ENCODE measurements around the gene MYO5A. TPM values are rescaled to one million over a fixed set of nuclear protein-coding genes. Genes with fewer than 3 reads are reported as not detected.

Gene MYO5A
- total RNA-seq, 4 donors from 2014 or later, result 10.9 to 151 (median 17.0) TPM

DNA sequence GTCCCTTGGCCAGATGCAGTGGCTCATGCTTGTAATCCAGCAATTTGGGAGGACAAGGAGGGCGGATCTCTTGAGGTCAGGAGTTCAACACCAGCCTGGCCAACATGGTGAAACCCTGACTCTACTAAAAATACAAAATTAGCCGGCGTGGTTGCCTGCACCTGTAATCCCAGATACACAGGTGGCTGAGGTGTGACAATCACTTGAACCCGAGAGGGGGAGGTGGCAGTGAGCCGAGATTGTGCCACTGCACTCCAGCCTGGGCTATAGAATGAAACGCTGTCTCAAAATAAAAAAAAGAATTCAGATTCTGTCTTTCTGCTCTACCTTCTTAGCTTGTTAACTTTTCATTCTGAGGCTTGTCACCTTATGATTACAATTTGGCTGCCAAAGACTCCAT lies 22.1 kb downstream of the MYO5A start:
- H3K4me3 ChIP-seq, result no peak overlapping the region
- H3K4me1 ChIP-seq, result peaks cover 0 to 9% (median 0%) of the 10 kb centered on the region in 4 donors
- no peaks in the 10 kb centered on the region for H3K9me3 ChIP-seq
- no peak for DNase-seq
- H3K36me3 ChIP-seq, result no peaks in the 10 kb centered on the region
- H3K27me3 ChIP-seq, result no peaks in the 10 kb centered on the region
- WGBS, 2 donors (ENCODE audit: low coverage in 1 of 2), result 75 to 79% methylated on average over 2 to 6 of the region's 6 CpGs
- no peak for TF ChIP-seq POLR2AphosphoS5 (IDR thresholded peaks at IDR 0.05)
- no peak for TF ChIP-seq POLR2A (IDR thresholded peaks at IDR 0.05)
- no peak for TF ChIP-seq EP300 (IDR thresholded peaks at IDR 0.05; ENCODE audit: low read depth)
- no peak for TF ChIP-seq CTCF (IDR thresholded peaks at IDR 0.05)
- in situ Hi-C loops (cut with MboI; ENCODE audit: low pct_ligation_motif_present in 1 of 4, low pct_unique_long_range_greater_than_20kb in 1 of 4, low sequenced_read_pairs in 3 of 4) (no loop called here), intact Hi-C loops (cut with DNase I; ENCODE audit: low total_unique reads) (no loop called here)
- H3K27ac ChIP-seq, result no peak overlapping the region

DNA sequence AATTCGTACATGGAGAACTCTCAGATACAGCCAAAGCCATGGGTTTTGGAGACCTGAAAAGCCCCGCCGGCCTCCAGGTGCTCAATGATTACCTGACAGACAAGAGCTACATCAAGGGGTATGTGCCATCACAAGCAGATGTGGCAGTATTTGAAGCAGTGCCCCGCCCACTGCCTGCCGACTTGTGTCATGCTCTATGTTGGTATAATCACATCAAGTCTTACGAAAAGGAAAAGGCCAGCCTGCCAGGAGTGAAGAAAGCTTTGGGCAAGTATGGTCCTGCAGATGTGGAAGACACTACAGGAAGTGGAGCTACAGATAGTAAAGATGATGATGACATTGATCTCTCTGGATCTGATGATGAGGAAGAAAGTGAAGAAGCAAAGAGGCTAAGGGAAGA lies 23.5 kb downstream of the MYO5A start:
- Histone ChIP-seq H3K27me3 (no peaks in the 10 kb centered on the region), H3K27ac (no peak overlapping the region), H3K36me3 (no peaks in the 10 kb centered on the region), H3K9me3 (no peaks in the 10 kb centered on the region), H3K4me1 (peaks cover 0 to 9% (median 0%) of the 10 kb centered on the region in 4 donors), H3K4me3 (no peak overlapping the region)
- intact Hi-C loops (cut with DNase I; ENCODE audit: low total_unique reads) (no loop called here), in situ Hi-C loops (cut with MboI; ENCODE audit: low pct_ligation_motif_present in 1 of 4, low pct_unique_long_range_greater_than_20kb in 1 of 4, low sequenced_read_pairs in 3 of 4) (no loop called here)
- WGBS, 2 donors (ENCODE audit: low coverage in 1 of 2), result 89% methylated on average over 6 of the region's 6 CpGs; no CpG with 5 or more reads in 1 of the 2 donors
- no peak for TF ChIP-seq POLR2AphosphoS5 (IDR thresholded peaks at IDR 0.05)
- no peak for TF ChIP-seq CTCF (IDR thresholded peaks at IDR 0.05)
- no peak for TF ChIP-seq EP300 (IDR thresholded peaks at IDR 0.05; ENCODE audit: low read depth)
- TF ChIP-seq POLR2A (IDR thresholded peaks at IDR 0.05), result no peak
- no peak for DNase-seq

- no peak overlapping the region for H3K27ac ChIP-seq
- H3K27me3 ChIP-seq, result no peaks in the 10 kb centered on the region
- intact Hi-C loops (cut with DNase I; ENCODE audit: low total_unique reads) (no loop called here), in situ Hi-C loops (cut with MboI; ENCODE audit: low pct_ligation_motif_present in 1 of 4, low pct_unique_long_range_greater_than_20kb in 1 of 4, low sequenced_read_pairs in 3 of 4) (no loop called here)
- TF ChIP-seq POLR2A (IDR thresholded peaks at IDR 0.05), result no peak
- TF ChIP-seq EP300 (IDR thresholded peaks at IDR 0.05; ENCODE audit: low read depth), result no peak
- no peak for TF ChIP-seq POLR2AphosphoS5 (IDR thresholded peaks at IDR 0.05)
- TF ChIP-seq CTCF (IDR thresholded peaks at IDR 0.05), result no peak
- no peaks in the 10 kb centered on the region for H3K36me3 ChIP-seq
- H3K4me3 ChIP-seq, result no peak overlapping the region
- DNase-seq, result no peak
- 74 to 86% methylated on average over 5 of the region's 5 CpGs for WGBS, 2 donors (ENCODE audit: low coverage in 1 of 2)
- H3K4me1 ChIP-seq, result peaks cover 0 to 9% (median 0%) of the 10 kb centered on the region in 4 donors
- no peaks in the 10 kb centered on the region for H3K9me3 ChIP-seq
These were observed 24.7 kb downstream of the MYO5A start for GRCh38 chr15:52503788-52504496.

DNA sequence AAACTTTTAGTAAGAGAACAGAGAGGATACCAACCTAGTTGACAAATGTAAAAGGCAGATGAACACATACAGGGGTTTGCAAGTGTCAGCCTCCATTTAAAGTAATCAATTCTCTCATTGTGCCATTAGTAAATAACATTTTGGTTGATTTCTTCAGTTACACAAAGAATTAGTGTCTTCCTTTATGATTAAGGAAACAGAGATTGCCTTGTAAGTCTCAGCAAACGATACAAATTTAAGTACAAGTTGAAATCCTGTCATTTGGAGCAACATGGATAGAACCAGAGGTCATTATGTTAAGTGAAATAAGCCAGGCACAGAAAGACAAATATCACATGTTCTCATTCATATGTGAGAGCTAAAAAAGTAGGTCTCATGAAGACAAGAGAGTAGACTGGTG lies 26.1 kb downstream of the MYO5A start:
- no peak for DNase-seq
- no peak overlapping the region for H3K27ac ChIP-seq
- in situ Hi-C loops (cut with MboI; ENCODE audit: low pct_ligation_motif_present in 1 of 4, low pct_unique_long_range_greater_than_20kb in 1 of 4, low sequenced_read_pairs in 3 of 4) (no loop called here), intact Hi-C loops (cut with DNase I; ENCODE audit: low total_unique reads) (no loop called here)
- no peaks in the 10 kb centered on the region for H3K9me3 ChIP-seq
- H3K36me3 ChIP-seq, result no peaks in the 10 kb centered on the region
- TF ChIP-seq POLR2AphosphoS5 (IDR thresholded peaks at IDR 0.05), result no peak
- no peak for TF ChIP-seq POLR2A (IDR thresholded peaks at IDR 0.05)
- no peak for TF ChIP-seq EP300 (IDR thresholded peaks at IDR 0.05; ENCODE audit: low read depth)
- no peak for TF ChIP-seq CTCF (IDR thresholded peaks at IDR 0.05)
- WGBS, 2 donors (ENCODE audit: low coverage in 1 of 2), result 71 to 88% methylated on average over 1 of the region's 1 CpG
- H3K27me3 ChIP-seq, result no peaks in the 10 kb centered on the region
- H3K4me3 ChIP-seq, result no peak overlapping the region
- H3K4me1 ChIP-seq, result peaks cover 0 to 9% (median 0%) of the 10 kb centered on the region in 4 donors

Measured in transverse colon (tissue), 4 donors.